NCI-H1694 treated with DMSO at 0.1 percent for 48 hours (cell line): ENCODE measurements around the gene NHSL1.
A peak's percentile ranks its signal among the peaks of the same experiment; 100 is the strongest.

ENCODE experiments used
- DNase-seq: peaks from one replicate; lab custom pipeline; 2025; lab: John Stamatoyannopoulos, UW

NHSL1 gene

DNA sequence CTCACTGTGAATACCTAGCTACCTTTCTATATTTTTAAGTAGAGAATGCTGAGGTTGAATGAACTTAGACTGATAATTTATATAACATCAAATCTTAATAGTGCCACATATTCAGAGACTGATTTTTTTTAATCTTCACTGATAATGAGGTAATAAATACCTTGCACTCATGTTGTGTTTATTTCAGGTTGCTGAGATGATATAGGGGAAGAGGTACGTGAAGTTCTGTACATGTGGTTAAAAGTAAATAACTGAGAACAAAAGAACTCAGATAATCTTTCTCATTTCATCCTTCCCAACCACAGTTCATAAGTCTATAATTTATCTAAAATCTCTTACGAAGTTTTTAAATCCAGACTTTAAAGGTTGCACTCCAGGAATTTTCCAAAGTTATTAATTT is 6.4 kb downstream of the NHSL1 start:
- no peak for DNase-seq

DNA sequence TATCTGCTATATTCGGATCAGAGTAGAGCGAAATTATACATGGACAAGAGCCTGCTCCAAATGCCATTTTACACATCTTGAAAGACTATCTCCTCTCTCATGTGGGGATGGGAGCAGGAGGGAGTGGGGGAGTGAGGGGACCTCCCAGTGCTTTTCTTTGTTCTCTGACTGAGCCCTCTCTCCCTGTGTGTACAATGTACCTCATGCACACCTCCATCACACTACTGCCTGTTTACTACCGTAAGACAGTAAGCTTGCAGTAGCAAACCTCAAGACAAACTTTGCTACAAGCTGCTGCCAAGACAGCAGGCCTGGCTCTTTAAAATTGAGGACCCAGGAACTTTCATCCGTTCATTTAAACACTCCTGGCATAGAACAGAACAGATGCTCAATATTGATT is 7.2 kb downstream of the NHSL1 start:
- DNase-seq = peak; percentile 5

DNA sequence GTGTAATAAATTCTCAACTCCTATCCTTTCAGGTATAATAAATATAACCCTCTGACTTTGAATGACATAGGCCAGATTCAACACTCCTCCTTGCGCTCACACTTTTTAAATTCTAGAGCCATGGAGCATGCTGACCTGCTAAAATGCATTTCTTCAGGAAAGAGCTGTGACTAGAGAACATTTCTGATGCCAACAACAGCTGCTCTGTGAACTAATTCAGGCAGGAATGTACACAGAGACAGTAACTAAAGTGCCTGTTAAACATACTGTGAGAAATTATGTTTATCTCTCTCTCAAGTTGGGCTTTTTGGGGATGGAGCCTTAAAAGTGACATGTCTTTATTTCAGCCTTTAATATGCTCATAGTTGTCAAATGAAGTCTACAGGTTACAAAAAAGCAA is 8.3 kb downstream of the NHSL1 start:
- DNase-seq = peak; percentile 25

DNA sequence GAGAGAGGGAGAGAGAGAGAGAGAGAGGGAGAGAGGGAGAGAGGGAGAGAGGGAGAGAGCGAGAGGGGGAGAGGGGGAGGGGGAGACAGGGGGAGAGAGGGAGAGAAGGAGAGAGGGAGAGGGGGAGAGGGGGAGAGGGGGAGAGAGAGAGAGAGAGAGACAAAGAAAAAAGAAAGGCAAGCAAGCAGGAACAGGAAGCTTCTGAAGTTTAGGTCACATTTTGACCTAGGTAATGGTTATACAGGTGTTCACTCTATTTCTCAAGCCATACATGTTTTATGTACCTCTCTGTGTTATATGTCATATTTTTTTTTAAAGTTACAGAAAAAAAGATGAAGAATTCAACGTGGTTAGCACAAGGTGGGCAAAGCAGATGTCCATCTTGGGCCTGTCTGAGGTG is 9.4 kb downstream of the NHSL1 start:
- no peak for DNase-seq

DNA sequence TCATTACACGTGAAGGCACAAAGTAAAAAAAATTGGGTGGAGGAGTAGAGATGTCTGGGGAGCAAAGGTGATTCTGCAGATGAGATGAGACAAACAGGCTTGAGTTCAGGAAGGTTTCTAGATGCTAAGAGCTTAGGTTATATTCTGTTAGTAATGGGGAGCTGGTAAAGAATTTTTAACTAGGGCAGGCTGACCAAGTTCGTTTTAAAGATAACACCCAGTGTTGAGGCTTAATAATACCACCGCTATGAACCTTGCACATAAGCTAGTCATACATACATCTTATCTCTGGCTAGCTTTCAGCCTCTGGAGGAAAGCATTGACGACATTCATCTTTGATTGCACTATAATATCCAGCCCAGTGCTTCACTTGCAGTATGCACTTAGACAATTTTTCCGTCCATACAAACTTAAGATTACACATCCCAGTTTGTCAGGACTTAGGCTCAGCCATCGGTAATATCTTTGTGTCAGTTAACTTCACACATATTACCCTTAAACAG is 12.1 kb downstream of the NHSL1 start:
- DNase-seq = no peak

DNA sequence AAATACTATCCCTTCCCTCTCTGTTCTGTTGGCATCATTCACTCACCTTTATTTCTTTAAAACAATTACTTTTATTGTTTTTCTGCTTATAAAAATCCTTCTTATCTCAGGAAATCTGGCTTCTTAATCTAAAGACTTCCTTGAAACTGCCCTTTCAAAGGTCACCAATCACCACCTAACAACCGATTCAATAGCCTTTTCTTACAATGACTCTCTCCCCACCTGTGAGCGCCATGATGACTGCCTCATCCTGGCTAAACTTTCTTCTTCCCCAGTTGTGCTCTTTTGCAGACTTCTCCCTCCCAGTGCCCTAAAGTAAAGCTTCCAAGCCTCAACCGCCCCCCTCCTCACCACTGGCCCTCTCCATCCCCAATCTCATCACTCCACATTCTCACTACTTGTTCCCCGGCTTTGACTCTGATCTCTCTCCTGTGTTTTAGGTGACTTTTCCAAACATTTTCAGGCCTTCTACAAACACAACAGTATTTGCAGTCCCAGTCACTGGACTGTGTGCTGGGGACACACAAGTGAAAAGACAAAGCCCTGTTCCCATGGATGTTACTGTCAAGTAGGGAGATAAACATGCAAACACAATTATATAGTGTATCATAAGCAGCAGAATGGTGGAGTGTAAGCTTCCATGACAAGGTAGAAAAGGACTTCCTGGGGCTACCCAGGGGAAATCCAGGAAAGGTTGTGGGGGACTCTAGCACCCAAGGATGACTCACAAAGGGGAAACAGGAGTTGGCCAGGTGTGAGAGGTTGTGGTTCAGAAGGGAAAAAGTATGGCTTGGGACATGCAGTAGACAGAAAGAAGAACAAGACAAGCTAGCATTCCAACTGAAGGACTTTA is 12.8 kb downstream of the NHSL1 start:
- DNase-seq = no peak

DNA sequence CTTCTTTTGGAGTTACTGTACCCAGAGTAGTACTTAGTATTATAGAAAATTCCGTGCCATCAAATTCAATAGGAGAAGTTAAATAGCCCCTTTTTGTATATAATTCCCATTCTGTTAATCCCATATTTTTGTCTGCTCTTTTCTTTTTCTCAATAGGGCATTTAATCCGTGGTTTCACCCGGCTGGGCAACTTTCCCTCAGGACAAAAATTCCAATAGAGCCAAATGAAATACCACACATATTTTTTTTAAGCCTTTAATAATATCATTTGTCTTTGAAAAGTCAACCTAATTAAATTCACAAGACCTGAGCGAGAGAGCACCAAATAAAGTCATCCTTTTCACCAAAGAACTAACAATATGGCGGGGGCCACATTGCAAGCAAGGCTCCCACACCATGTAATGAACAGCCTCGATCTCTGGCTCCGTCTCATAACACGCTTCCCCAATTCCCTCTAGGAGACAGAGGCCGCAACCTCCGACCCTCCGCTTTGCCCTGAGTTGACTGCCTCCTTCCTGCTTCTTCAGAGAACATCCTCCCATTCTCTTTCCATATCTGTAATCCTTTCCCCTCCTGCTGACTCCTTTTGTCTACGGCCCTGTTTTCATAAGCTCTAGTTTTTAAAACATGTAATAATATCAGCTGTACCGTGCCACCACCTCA is 13.6 kb downstream of the NHSL1 start:
- no peak for DNase-seq

DNA sequence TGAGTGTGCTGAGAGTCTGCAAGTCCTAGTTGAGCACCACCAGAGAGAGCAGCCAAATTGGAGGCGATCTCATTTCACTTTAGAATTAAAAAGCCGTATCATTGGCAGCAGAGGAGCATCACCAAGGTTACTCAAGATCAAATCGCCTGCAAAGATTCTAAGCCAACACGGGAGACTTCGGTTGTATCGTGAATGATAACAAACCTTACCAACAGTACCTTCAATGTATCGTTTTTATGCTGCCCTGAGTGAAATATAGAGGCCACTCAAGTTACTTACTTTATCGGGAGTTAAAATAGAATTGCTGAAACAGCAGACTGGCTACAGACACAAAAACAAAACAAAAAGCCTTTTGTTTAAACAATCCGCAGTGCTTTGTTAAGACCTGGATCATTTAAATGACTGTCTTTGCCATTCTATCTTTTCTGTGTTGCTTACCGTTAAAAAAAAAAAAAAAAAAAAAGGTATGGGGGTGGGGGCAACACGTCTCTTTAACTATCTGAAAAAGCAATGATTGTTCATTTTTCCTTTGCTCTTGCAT is 14.2 kb downstream of the NHSL1 start:
- no peak for DNase-seq

DNA sequence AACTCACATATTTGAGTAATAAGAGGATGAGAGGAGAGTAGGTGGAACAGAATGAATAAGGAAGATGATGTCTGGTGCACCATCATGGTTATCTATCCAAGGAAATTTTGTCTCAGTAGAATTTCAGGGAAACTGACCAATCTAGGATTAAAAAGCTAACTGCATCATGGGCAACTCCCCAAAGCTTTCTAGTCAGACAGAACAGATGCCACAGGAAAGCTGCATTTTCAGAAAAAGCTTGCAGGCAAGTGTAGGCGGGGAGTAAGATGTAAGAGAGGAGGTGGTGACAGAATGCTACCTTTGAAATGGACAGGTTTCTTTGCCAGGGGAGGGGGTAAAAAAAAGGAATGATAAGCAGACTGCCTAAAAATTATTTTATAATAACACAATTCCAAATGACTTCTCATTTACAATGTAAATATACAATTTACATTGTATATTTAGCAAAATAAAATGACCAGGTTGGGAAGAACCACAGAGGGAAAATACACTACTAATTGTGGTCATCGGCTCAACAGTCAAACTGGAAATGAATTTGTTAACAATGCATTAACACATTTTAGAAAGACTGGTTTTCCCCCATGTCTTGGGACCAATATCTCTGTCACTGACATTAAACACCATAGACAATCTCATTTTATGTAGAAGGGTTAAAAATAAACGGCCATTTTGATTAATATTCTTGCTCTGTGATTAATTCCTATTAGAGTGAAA is 15.1 kb downstream of the NHSL1 start:
- DNase-seq = no peak

DNA sequence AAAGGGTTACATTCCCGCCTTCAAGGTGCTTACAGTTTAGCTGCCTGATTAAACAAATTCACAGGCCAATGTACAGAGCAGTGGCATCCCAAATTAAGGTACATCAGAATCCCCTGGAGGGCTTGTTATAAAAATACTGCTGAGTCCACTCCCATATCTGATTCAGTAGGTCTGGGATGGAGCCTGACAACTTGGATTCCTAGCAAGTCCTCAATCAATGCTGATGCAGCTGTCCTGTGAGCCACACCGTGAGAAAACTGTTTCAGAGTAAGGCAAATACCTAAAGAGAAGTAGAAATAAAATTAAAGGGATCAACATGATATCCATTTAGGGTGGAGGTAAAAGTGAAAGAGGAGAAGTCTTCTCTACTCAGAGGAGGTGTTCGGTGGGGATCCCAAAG is 16.5 kb downstream of the NHSL1 start:
- no peak for DNase-seq

DNA sequence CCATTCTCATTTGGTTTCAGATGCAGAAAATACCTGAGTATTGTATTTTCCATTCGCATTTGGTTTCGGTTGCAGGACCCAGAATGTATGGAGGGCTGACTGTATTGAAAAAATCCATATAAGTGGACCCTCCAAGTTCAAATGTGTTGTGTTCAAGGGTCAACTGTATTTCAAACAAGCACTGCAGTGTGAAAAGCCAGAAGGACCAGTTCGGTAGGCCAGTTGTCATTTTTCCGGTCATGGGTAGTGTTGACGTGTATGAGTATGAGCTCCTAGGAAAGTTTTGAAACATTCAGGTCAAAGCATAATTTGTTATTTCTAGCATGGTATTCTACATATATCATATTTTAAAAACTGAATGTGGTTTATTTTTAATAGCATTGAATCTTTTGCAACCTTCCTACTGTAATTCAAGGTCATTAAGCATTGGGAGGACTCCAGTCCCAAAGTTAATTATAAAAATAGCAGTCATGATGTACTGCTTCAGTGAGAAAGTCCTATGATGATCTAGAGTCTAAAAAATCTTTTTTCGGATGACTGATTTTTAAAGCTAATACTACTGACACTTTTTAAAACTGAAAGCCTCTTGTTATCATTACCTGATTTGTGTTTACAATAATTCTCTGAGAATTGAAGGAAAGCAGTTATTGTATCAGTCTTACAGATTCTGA is 18.9 kb downstream of the NHSL1 start:
- no peak for DNase-seq

DNA sequence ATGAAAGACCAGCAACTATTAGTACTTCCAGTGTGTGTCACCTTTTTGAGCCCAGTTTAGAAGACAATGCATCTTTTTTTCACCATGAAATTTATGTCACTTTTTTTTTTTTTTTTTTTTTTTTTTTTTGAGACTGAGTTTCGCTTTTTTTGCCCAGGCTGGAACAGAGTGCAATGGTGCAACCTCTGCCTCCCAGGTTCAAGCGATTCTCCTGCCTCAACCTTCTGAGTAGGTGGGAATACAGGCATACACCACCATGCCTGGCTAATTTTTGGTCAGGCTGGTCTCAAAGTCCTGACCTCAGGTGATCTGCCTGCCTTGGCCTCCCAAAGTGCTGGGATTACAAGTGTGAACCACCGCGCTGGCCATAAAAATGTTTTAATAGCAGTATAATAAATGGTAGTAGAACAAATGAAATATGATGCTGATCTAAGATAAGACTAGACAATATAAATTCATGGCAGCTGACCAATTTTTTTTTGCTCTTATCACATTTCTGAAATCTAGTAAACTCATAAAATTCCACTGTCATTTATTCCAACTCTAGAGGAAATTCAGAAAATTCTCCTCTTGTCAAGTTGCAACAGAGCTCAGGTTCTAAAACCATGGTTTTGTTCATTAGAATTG is 21.3 kb downstream of the NHSL1 start:
- DNase-seq = no peak

DNA sequence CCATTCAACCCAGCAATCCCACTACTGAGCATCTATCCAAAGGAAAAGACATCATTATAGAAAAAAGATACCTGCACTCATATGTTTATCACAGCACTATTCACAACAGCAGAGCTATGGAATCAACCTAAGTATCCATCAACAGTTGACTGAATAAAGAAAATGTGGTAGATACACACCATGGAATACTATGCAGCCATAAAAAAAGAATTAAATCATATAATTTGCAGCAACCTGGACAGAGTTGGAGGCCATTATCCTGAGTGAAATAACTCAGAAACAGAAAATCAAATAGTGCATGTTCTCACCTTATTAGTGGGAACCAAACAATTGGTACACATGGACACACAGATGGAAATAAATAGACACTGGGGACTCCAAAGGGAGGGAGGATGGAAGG is 23.2 kb downstream of the NHSL1 start:
- no peak for DNase-seq

DNA sequence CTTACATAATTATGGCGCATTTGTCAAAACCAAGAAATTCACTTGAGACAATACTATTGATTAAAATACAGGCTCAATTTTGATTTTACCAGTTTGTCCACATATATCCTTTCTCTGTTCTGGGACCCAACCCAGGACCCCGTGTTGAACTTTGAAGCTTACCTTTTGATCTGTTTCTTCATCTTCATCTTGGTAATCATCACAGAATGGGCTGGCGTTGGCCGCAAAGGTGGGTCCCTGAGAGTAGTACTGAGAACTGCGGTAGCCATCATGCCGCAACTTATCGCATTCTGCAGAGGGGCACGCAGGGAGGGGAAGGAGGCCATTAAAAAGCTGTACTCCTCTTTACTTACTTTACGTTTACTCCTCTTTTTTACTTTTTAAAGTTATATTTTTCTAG is 26.1 kb downstream of the NHSL1 start:
- DNase-seq = no peak

DNA sequence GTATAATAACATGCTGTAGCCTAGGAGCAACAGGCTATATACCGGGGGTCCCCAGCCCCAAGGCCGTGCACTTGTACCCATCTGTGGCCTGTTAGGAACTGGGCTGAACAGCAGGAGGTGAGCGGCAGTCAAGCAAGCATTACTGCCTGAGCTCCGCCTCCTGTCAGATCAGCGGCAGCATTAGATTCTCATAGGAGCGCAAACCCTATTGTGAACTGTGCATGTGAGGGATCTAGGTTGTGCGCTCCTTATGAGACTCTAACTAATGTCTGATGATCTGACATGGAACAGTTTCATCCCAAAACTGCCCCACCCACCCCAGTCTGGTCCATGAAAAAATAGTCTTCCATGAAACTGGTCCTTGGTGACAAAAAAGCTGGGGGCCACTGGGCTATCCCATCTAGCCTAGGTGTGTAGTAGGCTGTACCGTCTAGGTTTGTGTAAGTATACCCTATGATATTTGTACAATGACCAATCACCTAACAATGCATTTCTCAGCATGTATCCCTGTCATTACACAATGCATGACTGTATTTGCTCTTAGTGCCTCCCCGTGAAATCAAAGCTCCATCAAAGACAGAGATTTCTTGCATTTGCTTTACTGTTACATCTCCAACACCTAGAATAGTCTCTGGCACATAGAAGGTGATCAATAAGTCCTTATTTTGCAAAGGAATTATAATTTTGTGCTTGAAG is 30.8 kb downstream of the NHSL1 start:
- DNase-seq = no peak

DNA sequence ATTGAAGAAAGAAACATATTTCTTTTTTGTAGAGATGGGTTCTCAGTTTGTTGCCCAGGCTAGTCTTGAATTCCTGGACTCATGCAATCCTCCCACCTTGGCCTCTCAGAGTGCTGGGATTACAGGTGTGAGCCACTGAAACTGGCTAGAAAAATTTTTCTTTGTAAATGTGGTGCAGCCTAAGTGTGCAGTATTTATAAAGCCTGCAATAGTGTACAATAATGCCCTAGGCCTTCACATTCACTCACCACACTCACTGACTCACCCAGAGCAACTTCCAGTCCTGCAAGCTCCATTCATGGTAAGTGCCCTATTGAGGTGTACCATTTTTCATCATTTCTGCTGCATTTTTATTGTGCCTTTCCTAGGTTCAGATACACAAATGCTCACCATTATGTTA is 31.4 kb downstream of the NHSL1 start:
- DNase-seq = no peak

DNA sequence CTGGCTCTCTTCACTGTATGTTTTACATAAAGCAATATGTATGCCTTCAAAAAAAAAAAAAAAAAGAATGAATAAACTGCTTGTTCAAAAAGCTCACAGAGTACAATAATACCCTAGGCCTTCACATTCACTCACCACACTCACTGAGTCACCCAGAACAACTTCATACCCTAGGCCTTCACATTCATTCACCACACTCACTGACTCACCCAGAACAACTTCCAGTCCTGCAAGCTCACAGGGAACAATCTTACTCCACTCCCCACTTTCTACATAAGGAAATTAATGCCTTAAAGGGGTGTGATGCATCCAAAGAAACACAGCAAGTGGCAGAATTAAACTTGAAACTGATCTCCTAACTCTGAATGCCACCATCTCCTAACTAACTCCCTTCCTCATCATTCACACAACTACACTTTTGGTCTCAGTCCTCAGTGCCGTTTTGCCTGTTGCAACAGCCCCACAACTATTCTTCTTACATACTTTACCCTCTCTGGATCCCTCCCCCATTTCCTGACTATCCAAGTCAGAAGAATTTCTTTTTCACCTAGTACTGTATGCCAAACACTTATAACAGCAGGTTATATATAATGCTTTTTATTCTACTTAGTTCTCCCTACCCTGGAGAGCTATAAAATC is 34.2 kb downstream of the NHSL1 start:
- DNase-seq = no peak

DNA sequence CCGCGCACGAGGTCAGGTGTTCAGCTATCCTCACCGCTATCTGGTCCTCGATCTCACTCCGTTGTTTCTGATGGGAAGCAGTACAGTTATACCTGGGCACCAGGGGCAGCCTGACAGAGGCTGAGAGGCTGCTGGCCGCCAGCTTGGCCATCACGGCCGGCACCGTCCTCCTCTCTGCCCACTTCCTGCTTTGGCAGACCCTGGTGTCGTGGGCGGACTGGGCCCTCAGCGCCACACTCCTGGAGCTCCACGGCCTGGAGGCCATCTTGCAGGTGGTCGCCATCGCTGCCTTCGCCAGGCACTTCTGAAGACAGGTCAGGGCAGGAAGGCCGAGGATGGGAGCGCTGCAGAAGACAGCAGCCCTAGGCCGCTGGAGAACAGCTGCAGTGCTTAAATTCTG is 35.2 kb downstream of the NHSL1 start:
- DNase-seq = no peak

DNA sequence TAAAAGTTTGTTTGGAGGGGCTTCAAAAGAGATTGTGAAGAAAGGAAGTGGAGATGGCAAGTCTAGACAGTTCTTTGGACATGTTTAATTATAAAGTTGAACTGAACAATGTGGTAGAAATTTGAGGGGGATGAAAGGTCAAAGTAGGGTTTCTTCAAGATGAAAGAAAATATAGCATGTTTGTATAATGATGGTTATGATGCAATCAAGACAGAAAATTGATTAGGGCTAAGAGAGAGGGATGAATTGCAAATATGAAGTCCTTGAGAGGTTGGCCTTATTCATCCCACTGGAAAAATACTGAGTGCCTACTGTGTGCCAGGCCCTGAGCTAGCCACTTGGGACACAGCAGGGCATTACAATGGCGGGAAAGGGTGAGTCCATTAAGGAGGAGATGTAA is 37.6 kb downstream of the NHSL1 start:
- DNase-seq = no peak

DNA sequence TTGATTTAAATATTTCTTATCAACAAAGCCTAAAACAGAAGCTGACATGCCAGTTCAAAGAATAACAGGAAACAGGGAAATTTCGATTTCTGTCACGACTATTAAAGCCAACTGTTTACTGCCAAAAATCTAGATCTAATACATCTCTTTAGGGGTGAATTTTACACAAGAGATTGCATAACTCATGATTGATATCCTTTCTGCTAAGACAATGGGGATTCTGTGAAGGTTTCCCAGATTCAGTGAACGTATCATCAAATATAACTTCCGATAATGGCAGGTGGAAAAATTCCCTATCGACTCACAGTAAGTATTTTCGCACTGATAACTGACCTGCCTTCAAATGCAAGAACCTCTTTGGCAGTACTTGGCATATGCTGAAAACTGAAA is 42.9 kb downstream of the NHSL1 start:
- no peak for DNase-seq
